GM23248 (cell line): ENCODE measurements around the gene YPEL2. TPM values are rescaled to one million over a fixed set of nuclear protein-coding genes. Genes with fewer than 3 reads are reported as not detected.
A peak's percentile ranks its signal among the peaks of the same experiment; 100 is the strongest.
"Not testable (repeated sequence)": the region's sequence is repeated elsewhere in the genome, so short reads cannot be mapped to it uniquely, and the experiment has no call there.

Source experiments
- DNase-seq: peaks from one replicate; pipeline ENCODE4 v3.0.0-alpha.2; 2015
- H2AFZ ChIP-seq: fragments of 200-600 bp; sonication (generic); 2 replicates; pipeline ENCODE4 v1.6.1; 2016; ENCODE audit warnings: antibody characterized with exemption
- H3F3A ChIP-seq: fragments of 200-600 bp; sonication (generic); 2 replicates; pipeline ENCODE4 v1.6.1; 2016; ENCODE audit warnings: mild to moderate bottlenecking, antibody characterized with exemption, mixed run types; ENCODE audit not compliant: insufficient read depth
- H3K27ac ChIP-seq: fragments of 200-600 bp; sonication (generic); 2 replicates; pipeline ENCODE4 v1.5.1; 2016; ENCODE audit warnings: mild to moderate bottlenecking
- H3K27me3 ChIP-seq: fragments of 200-600 bp; sonication (generic); replicated peaks from 2 replicates; pipeline ENCODE4 v1.6.1; 2016; ENCODE audit warnings: mild to moderate bottlenecking; ENCODE audit not compliant: insufficient read depth
- H3K36me3 ChIP-seq: fragments of 200-600 bp; sonication (generic); 2 replicates; pipeline ENCODE4 v1.6.1; 2016; ENCODE audit warnings: low read depth, mild to moderate bottlenecking
- H3K4me1 ChIP-seq: fragments of 200-600 bp; sonication (generic); 2 replicates; pipeline ENCODE4 v1.6.1; 2016; ENCODE audit warnings: mild to moderate bottlenecking; ENCODE audit not compliant: insufficient read depth
- H3K4me2 ChIP-seq: fragments of 200-600 bp; sonication (generic); one replicate; pipeline ENCODE4 v1.6.1; 2016; ENCODE audit warnings: mild to moderate bottlenecking; ENCODE audit not compliant: unreplicated experiment
- H3K4me3 ChIP-seq: fragments of 200-600 bp; sonication (generic); 2 replicates; pipeline ENCODE4 v1.5.1; 2016; ENCODE audit warnings: mild to moderate bottlenecking
- H3K79me2 ChIP-seq: fragments of 200-600 bp; sonication (generic); 2 replicates; pipeline ENCODE4 v1.6.1; 2016; ENCODE audit warnings: mild to moderate bottlenecking; ENCODE audit not compliant: insufficient read depth
- H3K9ac ChIP-seq: fragments of 200-600 bp; sonication (generic); 2 replicates; pipeline ENCODE4 v1.6.1; 2016; ENCODE audit warnings: mild to moderate bottlenecking
- H3K9me2 ChIP-seq: fragments of 200-600 bp; sonication (generic); 2 replicates; pipeline ENCODE4 v1.6.1; 2016; ENCODE audit warnings: mixed run types, mild to moderate bottlenecking, moderate library complexity; ENCODE audit not compliant: insufficient read depth
- H3K9me3 ChIP-seq: fragments of 200-600 bp; sonication (generic); one replicate; pipeline ENCODE4 v1.6.1; 2017; ENCODE audit warnings: low read depth
- H4K20me1 ChIP-seq: fragments of 200-600 bp; sonication (generic); 2 replicates; pipeline ENCODE4 v1.6.0; 2016; ENCODE audit not compliant: insufficient read depth
- EZH2 ChIP-seq: fragments of 200-600 bp; sonication (generic); IDR thresholded peaks from 2 replicates; pipeline ENCODE4 v1.6.1; 2018; ENCODE audit warnings: antibody characterized with exemption, mild to moderate bottlenecking; ENCODE audit not compliant: insufficient read depth, poor library complexity, severe bottlenecking
- EZH2phosphoT487 ChIP-seq: fragments of 200-600 bp; sonication (generic); IDR thresholded peaks from 2 replicates; pipeline ENCODE4 v1.6.1; 2018; ENCODE audit warnings: antibody characterized with exemption, moderate library complexity, mild to moderate bottlenecking, low read depth; ENCODE audit not compliant: insufficient read depth
- WGBS, 2 experiments: methylation state at CpG; one replicate each; pipeline ENCODE4 v1.1.6; 2015 to 2017; ENCODE audit warnings: low lambda C conversion rate in 2 of 2, low coverage in 1 of 2; ENCODE audit errors: missing lambda C conversion rate in 2 of 2; 5-methylcytosine and 5-hydroxymethylcytosine counted together
- in situ Hi-C: fragments of 300-500 bp; cut with MboI; formaldehyde crosslinking; loops from 2 replicates; pipeline ENCODE4 v1.15.0; 2020
- polyA plus RNA-seq: library from polyadenylated mRNA; unstranded; fragments of >200 nt; fragmentation: Nextera tagmentation; extraction: Ambion mirVana; gene quantifications from 2 replicates; pipeline ENCODE4 v1.2.1, GENCODE V29; 2016
- total RNA-seq: library from RNA; depleted of rRNA; stranded (reverse); fragments of >200 nt; shearing (Covaris generic); gene quantifications from 2 replicates; pipeline ENCODE4 v1.2.3, GENCODE V29; 2014

YPEL2 gene
- total and polyA plus RNA-seq, 2 experiments from 2014 or later: 5.8 to 9.6 TPM

DNA sequence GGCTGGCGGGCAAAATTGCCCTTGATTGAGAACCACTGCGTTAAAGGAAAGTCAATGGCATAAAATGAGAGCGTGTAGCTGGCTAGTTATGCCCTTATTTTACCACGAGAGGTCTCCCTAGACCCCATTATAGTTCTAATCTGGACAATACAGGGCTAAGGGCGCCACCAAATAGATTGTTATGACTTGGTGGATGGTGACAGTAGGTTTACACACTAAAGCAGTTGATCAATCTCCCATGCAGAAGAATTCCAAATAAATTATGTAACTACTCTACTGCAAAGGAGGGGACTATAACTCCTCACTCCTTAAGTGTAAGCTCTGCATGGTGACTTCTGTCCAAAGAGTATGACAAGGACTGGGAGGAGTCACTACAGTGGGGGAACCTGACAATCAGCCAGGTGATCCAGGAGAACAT, 20.4 kb upstream of the YPEL2 start:
- DNase-seq: peak; percentile 74
- 2 to 4% methylated on average over 5 of the region's 5 CpGs for WGBS, 2 experiments
- Histone ChIP-seq H3K27me3 (no peaks in the 10 kb centered on the region), H2AFZ (peak overlapping the region; percentile 59), H3K4me3 (no peak overlapping the region), H3K9me2 (no peaks in the 10 kb centered on the region), H3K79me2 (no peaks in the 10 kb centered on the region), H3K4me2 (no peak overlapping the region), H4K20me1 (no peaks in the 10 kb centered on the region), H3K9me3 (no peaks in the 10 kb centered on the region), H3K9ac (no peak overlapping the region), H3K27ac (no peak overlapping the region), H3K4me1 (peaks cover 4% of the 10 kb centered on the region; the same call in 1 of the 2 replicates), H3F3A (no peaks in the 10 kb centered on the region), H3K36me3 (no peaks in the 10 kb centered on the region)
- TF ChIP-seq EZH2phosphoT487 (no peak), EZH2 (no peak)
- in situ Hi-C loops: no loop called here

DNA sequence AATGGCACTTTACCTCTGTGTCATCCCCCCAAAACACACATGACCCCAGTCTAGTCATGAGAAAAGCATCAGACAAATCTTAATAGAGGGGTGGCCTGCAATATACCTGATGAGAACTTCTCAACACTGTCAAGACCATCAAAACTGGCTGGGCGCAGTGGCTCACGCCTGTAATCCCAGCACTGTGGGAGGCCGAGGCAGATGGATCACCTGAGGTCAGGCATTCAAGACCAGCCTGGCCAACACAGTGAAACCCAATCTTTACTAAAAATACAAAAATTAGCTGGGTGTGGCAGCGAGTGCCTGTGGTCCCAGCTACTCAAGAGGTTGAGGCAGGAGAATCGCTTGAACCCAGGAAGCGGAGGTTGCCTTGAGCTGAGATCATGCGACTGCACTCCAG, 19.9 kb upstream of the YPEL2 start:
- H2AFZ ChIP-seq, in situ Hi-C loops, H3K9me3 ChIP-seq, H3K4me2 ChIP-seq, H3K9ac ChIP-seq, H3K27me3 ChIP-seq, H3K36me3 ChIP-seq, H3K4me1 ChIP-seq, H4K20me1 ChIP-seq, H3K79me2 ChIP-seq, H3K27ac ChIP-seq, H3K9me2 ChIP-seq, H3F3A ChIP-seq, H3K4me3 ChIP-seq, DNase-seq: not testable (repeated sequence)
- 94 to 95% methylated on average over 7 of the region's 7 CpGs for WGBS, 2 experiments

DNA sequence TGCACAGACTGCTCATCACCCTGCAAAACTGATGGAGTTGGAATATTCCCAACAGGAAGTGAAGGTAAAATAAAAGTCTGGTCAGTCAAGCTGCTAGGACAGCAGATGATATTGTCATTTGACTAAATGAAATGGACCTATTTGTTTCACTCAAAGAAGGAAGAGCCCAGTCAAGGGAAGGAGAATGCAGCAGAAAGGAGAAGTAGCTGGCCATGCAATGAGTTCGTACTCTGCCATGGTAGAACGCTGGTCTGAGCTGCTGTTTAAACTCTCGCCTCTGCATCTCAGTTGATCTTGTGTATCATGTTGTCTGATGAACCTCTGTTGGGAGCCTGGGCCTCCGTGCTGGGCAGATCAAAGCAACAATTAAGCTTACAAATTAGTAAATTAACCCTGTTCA, 15.6 kb upstream of the YPEL2 start:
- Histone ChIP-seq H3K9me3 (no peaks in the 10 kb centered on the region), H3K9me2 (no peaks in the 10 kb centered on the region), H3K4me2 (no peak overlapping the region), H3K4me1 (peaks cover 4% of the 10 kb centered on the region; the same call in 1 of the 2 replicates), H3K27me3 (no peaks in the 10 kb centered on the region), H3K79me2 (no peaks in the 10 kb centered on the region), H3K36me3 (no peaks in the 10 kb centered on the region), H4K20me1 (no peaks in the 10 kb centered on the region), H3K4me3 (no peak overlapping the region), H2AFZ (no peak overlapping the region), H3F3A (no peaks in the 10 kb centered on the region), H3K27ac (no peak overlapping the region), H3K9ac (no peak overlapping the region)
- TF ChIP-seq EZH2phosphoT487 (no peak), EZH2 (no peak)
- no peak for DNase-seq
- WGBS, 2 experiments: 69 to 70% methylated on average over 4 of the region's 4 CpGs
- in situ Hi-C loops: no loop called here

DNA sequence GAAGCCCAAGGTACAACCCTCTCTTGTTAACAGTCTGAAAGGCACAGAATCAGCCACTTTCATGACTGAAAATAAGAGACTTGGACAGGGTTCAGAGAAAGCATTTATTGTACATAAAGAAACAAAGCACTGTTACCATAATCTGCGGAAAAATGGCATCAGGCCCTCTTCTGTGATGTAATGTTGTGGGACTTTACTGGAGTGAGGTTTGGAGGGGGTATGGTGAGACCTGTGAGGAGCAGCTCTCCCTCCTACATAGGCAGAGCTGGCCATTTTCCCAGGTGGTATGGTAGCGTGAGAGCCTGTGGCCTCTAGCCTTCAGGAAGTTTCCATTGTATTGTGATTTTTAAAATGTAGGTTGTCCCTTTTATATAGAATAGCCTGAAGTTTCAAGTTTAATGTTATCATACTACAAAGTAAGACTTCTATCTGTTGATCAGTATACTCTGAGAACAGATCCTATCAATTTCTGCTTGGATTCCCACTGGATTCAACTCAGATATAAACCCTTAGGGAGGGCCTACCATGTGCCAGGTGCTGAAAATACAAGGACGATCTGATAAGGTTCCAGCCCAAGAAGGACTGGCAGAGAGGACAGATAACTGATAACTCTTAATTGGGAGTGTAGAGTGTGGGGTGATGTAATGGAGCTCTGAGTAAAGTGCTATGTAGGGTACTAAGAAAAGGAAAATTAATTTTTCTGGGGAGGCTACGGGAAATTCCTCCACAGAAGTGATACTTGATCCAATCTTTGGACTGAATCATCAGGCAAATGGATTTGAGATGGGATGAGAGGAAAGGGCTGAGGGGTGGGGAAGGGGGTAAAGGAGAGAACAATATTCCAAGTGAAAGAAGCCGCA, 4.1 kb upstream of the YPEL2 start:
- TF ChIP-seq EZH2phosphoT487 (no peak), EZH2 (no peak)
- Histone ChIP-seq H3K9me2 (no peaks in the 10 kb centered on the region), H3K4me3 (no peak overlapping the region), H3K9me3 (no peaks in the 10 kb centered on the region), H3K79me2 (no peaks in the 10 kb centered on the region), H3K4me2 (no peak overlapping the region), H3K9ac (no peak overlapping the region), H3K27me3 (no peaks in the 10 kb centered on the region), H3K4me1 (peaks cover 20% of the 10 kb centered on the region), H2AFZ (no peak overlapping the region), H4K20me1 (no peaks in the 10 kb centered on the region), H3F3A (peaks cover 16% of the 10 kb centered on the region; the same call in 1 of the 2 replicates), H3K36me3 (no peaks in the 10 kb centered on the region), H3K27ac (no peak overlapping the region)
- in situ Hi-C loops: no loop called here
- WGBS, 2 experiments: 95 to 99% methylated on average over 5 of the region's 5 CpGs
- DNase-seq: no peak

DNA sequence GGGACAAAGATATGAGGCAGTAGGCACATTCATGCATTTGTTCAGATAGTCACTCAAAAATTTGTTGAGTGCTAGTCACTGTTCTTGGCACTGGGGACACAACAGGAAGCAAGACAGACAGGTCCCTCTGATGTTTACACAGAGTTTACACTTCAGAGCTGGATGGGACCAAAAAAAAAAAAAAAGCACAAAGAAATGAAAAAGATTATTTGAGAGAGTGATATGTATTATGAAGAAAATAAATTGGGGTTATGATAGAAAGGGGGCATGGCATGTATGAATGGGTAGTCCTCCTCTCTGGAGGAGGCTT, 3.5 kb upstream of the YPEL2 start:
- no peaks in the 10 kb centered on the region for H3K27me3 ChIP-seq
- no peaks in the 10 kb centered on the region for H3K9me2 ChIP-seq
- H3K4me2 ChIP-seq: no peak overlapping the region
- no peak overlapping the region for H3K27ac ChIP-seq
- H3K4me3 ChIP-seq: no peak overlapping the region
- in situ Hi-C loops: no loop called here
- peaks cover under 1% of the 10 kb centered on the region for H3K79me2 ChIP-seq
- no peak overlapping the region for H3K9ac ChIP-seq
- DNase-seq: no peak
- no peaks in the 10 kb centered on the region for H3K9me3 ChIP-seq
- no peaks in the 10 kb centered on the region for H4K20me1 ChIP-seq
- H3K36me3 ChIP-seq: no peaks in the 10 kb centered on the region
- H3K4me1 ChIP-seq: peaks cover 20% of the 10 kb centered on the region
- TF ChIP-seq EZH2phosphoT487: no peak
- TF ChIP-seq EZH2: no peak
- H3F3A ChIP-seq: peaks cover 19% of the 10 kb centered on the region; the same call in 1 of the 2 replicates
- H2AFZ ChIP-seq: no peak overlapping the region
